Activated naive CD8-positive, alpha-beta T cell treated with anti-CD3 and anti-CD28 coated beads, Interleukin-2, amount 10 ng/mL, durations not matched to agents 7 days and 5 days (primary cell): Measurements from ENCODE around the gene TUBA1B. TPM values are rescaled to one million over a fixed set of nuclear protein-coding genes. Genes with fewer than 3 reads are reported as not detected.

ENCODE experiments used
- ATAC-seq: fragments of 150-1000 bp; cut with Tn5 transposase; one replicate; pipeline ENCODE4 v1.10.0; 2021; ENCODE audit warnings: low read depth, moderate library complexity
- POLR2A ChIA-PET: fragments of 350-600 bp; sonication (Branson Sonifier 250); formaldehyde crosslinking; loops from one replicate; lab custom pipeline; 2021; ENCODE audit warnings: antibody characterized with exemption; lab: Charles Lee
- DNase-seq: peaks from one replicate; pipeline ENCODE4 v3.0.0; 2021
- H3K27ac Mint-ChIP-seq: one replicate; pipeline ENCODE4 v1.8.0; 2022; ENCODE audit warnings: mild to moderate bottlenecking, mixed read lengths
- H3K27me3 Mint-ChIP-seq: one replicate; pipeline ENCODE4 v1.8.0; 2022; ENCODE audit warnings: mild to moderate bottlenecking, moderate library complexity, mixed read lengths
- H3K36me3 Mint-ChIP-seq: one replicate; pipeline ENCODE4 v1.8.0; 2021; ENCODE audit warnings: mild to moderate bottlenecking, mixed read lengths
- H3K4me1 Mint-ChIP-seq: one replicate; pipeline ENCODE4 v1.8.0; 2021; ENCODE audit warnings: mixed read lengths
- H3K4me3 Mint-ChIP-seq: one replicate; pipeline ENCODE4 v1.8.0; 2022; ENCODE audit warnings: mild to moderate bottlenecking, moderate library complexity, mixed read lengths
- H3K9me3 Mint-ChIP-seq: one replicate; pipeline ENCODE4 v1.8.0; 2021; ENCODE audit warnings: mixed read lengths
- total RNA-seq, 2 experiments: library from RNA; stranded (reverse); gene quantifications; one replicate each; pipeline ENCODE4 v1.2.3, GENCODE V29; 2021

Gene TUBA1B
- total RNA-seq, 2 experiments from 2014 or later, result 1,302 to 1,389 TPM

- Mint-ChIP-seq H3K27ac (no peak overlapping the region), H3K9me3 (no peaks in the 10 kb centered on the region), H3K27me3 (peaks cover 57% of the 10 kb centered on the region), H3K4me1 (peaks cover 30% of the 10 kb centered on the region), H3K4me3 (peak overlapping the region; percentile 52), H3K36me3 (peaks cover 10% of the 10 kb centered on the region)
- DNase-seq (no peak), ATAC-seq (no peak)
- POLR2A ChIA-PET, result interaction anchor here (1.1 to 1.9 kb wide), 6 partner anchors 11 to 37 kb away, joined by 3 to 14 read pairs (median 4); partner anchors contain the start of gene TUBA1B
These were observed 37.4 kb downstream of the TUBA1B start for GRCh38 chr12:49093792-49094159.

DNA sequence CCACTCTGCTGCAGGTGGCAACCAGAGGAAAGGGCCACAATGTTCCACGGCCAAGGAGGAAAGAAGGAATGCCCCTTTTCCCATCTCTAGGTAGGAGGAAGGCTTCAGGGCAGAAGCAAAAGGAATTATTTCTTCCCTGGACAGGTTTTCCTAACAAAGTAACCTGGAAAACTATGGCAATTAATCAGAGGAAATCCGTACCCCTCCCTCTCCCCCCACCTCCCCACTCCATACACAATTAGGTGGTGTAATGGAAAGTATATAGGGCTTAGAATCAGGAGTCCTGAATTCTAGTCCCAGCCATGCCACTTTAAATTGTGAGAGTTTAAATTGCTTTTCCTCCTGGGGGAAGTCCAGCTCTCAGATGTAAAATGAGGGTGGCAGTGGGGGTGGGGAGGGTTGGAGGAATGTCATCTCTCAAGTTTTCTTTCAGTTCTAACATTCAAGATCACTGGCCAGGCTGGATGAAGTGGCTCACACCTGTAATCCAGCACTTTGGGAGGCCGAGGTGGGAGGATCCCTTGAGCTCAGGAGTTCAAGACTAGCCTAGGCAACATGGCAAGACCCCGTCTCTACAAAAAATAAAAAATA, 38.3 kb downstream of the TUBA1B start:
- Mint-ChIP-seq H3K4me3 (no peak overlapping the region), H3K27ac (no peak overlapping the region), H3K27me3 (peaks cover 62% of the 10 kb centered on the region), H3K4me1 (peaks cover 35% of the 10 kb centered on the region), H3K9me3 (no peaks in the 10 kb centered on the region), H3K36me3 (peaks cover 10% of the 10 kb centered on the region)
- ATAC-seq (no peak), DNase-seq (no peak)
- POLR2A ChIA-PET, result interaction anchor here (1.1 to 1.2 kb wide), 3 partner anchors 12 to 28 kb away, joined by 3 to 6 read pairs (median 3); no protein-coding TSS in a partner anchor

- H3K9me3 Mint-ChIP-seq, result no peaks in the 10 kb centered on the region
- DNase-seq (peak; percentile 67), ATAC-seq (peak; percentile 23)
- POLR2A ChIA-PET, result interaction anchor here (1.2 to 1.3 kb wide), 3 partner anchors 23 to 39 kb away, joined by 4 to 7 read pairs (median 6); partner anchors contain the start of genes RHEBL1 and TUBA1B
- peaks cover 10% of the 10 kb centered on the region for H3K36me3 Mint-ChIP-seq
- H3K4me3 Mint-ChIP-seq, result peak overlapping the region; percentile 67
- peaks cover 42% of the 10 kb centered on the region for H3K4me1 Mint-ChIP-seq
- H3K27me3 Mint-ChIP-seq, result peaks cover 62% of the 10 kb centered on the region
- H3K27ac Mint-ChIP-seq, result no peak overlapping the region
These were observed 38.9 kb downstream of the TUBA1B start for GRCh38 chr12:49092086-49092815.

DNA sequence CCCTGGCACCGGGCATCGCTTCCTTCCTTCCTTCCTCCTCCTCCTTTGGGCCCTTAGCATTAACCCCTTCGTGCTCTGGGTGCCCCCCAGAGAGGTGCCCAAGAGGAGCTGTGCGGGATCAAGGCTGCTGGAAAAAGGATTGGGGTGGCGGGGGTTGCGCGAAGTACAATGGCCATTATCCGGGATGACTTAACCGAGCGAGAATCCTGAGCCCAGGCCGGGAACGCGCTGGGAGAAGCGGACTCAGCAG, 39.4 kb downstream of the TUBA1B start:
- peaks cover 9% of the 10 kb centered on the region for H3K36me3 Mint-ChIP-seq
- DNase-seq (no peak), ATAC-seq (no peak)
- H3K27me3 Mint-ChIP-seq, result peaks cover 62% of the 10 kb centered on the region
- peak overlapping the region; percentile 67 for H3K4me3 Mint-ChIP-seq
- no peaks in the 10 kb centered on the region for H3K9me3 Mint-ChIP-seq
- peaks cover 47% of the 10 kb centered on the region for H3K4me1 Mint-ChIP-seq
- POLR2A ChIA-PET, result interaction anchor here (1.2 to 1.3 kb wide), 3 partner anchors 22 to 40 kb away, joined by 4 to 7 read pairs (median 6); partner anchors contain the start of genes RHEBL1 and TUBA1B
- H3K27ac Mint-ChIP-seq, result no peak overlapping the region

GRCh38 chr12:49091056-49091835, 39.9 kb downstream of the TUBA1B start:
- Mint-ChIP-seq H3K27ac (no peak overlapping the region), H3K9me3 (no peaks in the 10 kb centered on the region), H3K4me1 (peaks cover 50% of the 10 kb centered on the region), H3K36me3 (peaks cover 6% of the 10 kb centered on the region), H3K27me3 (peaks cover 62% of the 10 kb centered on the region), H3K4me3 (peak overlapping the region; percentile 70)
- DNase-seq, result peak; percentile 45
- no peak for ATAC-seq
- POLR2A ChIA-PET, result interaction anchor here (1.2 to 1.3 kb wide), 3 partner anchors 22 to 40 kb away, joined by 4 to 7 read pairs (median 6); partner anchors contain the start of genes RHEBL1 and TUBA1B

DNA sequence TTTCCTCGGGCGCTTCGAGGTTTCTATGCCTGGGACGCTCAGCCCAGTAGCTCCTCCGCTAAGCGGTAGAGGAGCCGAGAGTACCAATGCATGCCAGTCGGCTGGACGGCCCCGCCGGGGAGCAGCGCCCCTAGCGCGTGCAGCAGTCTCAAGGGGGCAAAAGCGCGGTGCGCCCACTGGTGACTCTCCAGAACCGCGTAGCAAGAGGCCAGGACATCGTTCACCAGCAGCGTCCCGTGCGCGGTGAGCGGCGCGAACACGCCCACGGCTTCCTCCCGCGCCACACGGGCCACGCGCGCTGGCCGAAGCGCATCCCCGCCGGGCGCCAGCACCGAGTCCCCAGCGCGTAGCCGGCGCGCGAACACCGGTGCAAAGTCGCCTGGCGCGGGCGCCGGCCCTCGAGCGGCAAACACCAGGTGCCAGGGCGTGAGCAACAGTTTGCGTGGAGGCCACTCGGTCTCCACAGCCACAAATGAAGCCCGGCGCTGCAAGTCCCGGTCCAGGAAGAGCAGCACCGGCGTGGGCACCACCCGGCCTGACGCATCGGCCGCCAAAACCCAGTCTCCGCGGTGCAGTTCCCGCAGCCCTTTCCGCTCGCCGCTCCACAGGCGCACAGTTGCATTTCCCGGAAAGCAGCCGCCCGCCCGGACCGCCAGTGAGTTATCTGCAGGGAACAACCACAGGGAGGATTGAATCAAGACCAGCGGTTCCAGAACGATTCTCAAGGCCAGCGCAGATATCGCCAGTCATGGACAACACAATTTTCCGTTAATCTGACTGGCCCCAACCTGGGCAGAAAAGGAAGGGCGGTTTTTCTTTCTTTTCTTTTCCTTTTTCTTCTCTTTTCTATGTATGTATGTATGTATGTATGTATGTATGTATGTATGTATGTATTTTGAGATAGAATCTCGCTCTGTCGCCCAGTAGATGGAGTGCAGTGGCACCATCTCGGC, 41.1 kb downstream of the TUBA1B start:
- Mint-ChIP-seq H3K36me3 (peaks cover 2% of the 10 kb centered on the region), H3K9me3 (no peaks in the 10 kb centered on the region), H3K27me3 (peaks cover 57% of the 10 kb centered on the region), H3K27ac (no peak overlapping the region), H3K4me1 (peaks cover 53% of the 10 kb centered on the region), H3K4me3 (peak overlapping the region; percentile 74)
- ATAC-seq, result peak; percentile 19
- POLR2A ChIA-PET, result interaction anchor here (0.8 to 2.1 kb wide), 4 partner anchors 10 to 41 kb away, joined by 3 to 7 read pairs (median 4); partner anchors contain the start of gene TUBA1B
- peak; percentile 68 for DNase-seq

GRCh38 chr12:49088932-49089330, 42.3 kb downstream of the TUBA1B start:
- Mint-ChIP-seq H3K36me3 (no peaks in the 10 kb centered on the region), H3K9me3 (no peaks in the 10 kb centered on the region), H3K27ac (no peak overlapping the region), H3K27me3 (peaks cover 50% of the 10 kb centered on the region), H3K4me1 (peaks cover 55% of the 10 kb centered on the region), H3K4me3 (peak overlapping the region; percentile 15)
- ATAC-seq (no peak), DNase-seq (no peak)
- POLR2A ChIA-PET, result interaction anchor here (0.5 to 3.2 kb wide), 12 partner anchors 9 to 175 kb away, joined by 3 to 30 read pairs (median 4); partner anchors contain the start of genes RHEBL1, TUBA1A, TUBA1B and TUBA1C

DNA sequence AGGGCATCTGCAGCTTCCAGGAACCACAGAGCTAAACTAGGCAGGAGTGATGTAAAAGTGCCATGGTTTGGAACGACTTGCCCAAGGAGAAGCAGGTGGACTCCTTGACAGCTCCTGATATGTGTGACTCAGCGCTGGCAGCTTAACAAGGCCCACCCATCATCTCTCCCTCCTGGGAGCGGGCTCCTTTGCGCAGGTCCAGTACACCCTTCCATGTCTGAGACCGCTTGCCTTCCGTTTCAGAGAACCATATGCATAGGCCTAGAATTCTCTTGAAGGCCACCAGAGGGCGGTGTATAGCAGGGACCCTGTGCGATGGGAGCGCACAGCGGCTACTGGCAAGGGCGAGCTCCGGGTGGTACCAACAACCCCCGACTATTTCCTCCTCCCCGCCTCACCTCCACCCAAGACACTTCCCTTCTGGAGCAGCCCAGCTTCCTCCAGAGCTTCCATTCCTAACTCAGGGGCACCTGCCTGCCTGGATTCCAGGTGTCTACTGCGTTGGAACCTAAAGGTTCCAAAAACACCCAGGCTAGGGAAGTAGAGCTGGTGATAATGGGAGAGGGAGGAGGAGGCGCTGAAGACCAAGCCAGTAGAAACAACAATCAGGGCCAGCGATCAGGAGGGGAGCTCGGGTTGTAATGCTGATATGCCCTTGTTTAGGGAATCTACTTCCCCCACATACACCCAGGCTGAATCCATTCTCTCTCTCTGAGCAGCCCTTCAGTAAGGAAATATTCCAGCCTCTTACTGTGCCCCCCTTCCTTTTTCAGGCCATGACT, 42.9 kb downstream of the TUBA1B start:
- Mint-ChIP-seq H3K4me3 (peak overlapping the region; percentile 46), H3K9me3 (no peaks in the 10 kb centered on the region), H3K27ac (no peak overlapping the region), H3K4me1 (peaks cover 49% of the 10 kb centered on the region), H3K36me3 (no peaks in the 10 kb centered on the region), H3K27me3 (peaks cover 44% of the 10 kb centered on the region)
- POLR2A ChIA-PET, result interaction anchor here (0.5 to 3.2 kb wide), 11 partner anchors 10 to 176 kb away, joined by 3 to 30 read pairs (median 4); partner anchors contain the start of genes RHEBL1, TUBA1A, TUBA1B and TUBA1C
- ATAC-seq, result peak; percentile 86
- peak; percentile 69 for DNase-seq

DNA sequence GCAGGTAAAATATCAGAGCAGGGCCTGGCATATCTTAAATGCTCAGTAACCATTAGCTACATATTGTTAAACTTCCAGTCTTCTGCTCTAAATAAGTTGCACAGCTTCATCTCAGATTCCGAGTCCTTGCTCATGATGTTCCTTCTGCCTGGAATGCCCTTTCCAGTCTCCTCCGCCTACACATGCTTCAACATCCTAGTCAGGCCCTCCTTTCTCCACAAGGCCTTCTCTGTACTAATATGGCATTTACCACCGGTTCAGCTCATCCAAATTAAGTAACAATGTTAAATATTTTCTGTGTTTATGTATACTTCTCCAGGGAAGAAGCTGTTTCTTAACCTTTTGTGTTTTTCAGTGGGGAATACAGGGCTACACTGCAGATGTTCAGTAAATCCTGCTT, 45.1 kb downstream of the TUBA1B start:
- no peak overlapping the region for H3K4me3 Mint-ChIP-seq
- POLR2A ChIA-PET, result interaction anchor here (1.0 to 3.2 kb wide), 5 partner anchors 13 to 66 kb away, joined by 3 to 30 read pairs (median 8); partner anchors contain the start of genes RHEBL1 and TUBA1B
- H3K27ac Mint-ChIP-seq, result no peak overlapping the region
- H3K9me3 Mint-ChIP-seq, result no peaks in the 10 kb centered on the region
- no peaks in the 10 kb centered on the region for H3K36me3 Mint-ChIP-seq
- peaks cover 41% of the 10 kb centered on the region for H3K4me1 Mint-ChIP-seq
- no peak for DNase-seq
- peaks cover 23% of the 10 kb centered on the region for H3K27me3 Mint-ChIP-seq
- no peak for ATAC-seq

DNA sequence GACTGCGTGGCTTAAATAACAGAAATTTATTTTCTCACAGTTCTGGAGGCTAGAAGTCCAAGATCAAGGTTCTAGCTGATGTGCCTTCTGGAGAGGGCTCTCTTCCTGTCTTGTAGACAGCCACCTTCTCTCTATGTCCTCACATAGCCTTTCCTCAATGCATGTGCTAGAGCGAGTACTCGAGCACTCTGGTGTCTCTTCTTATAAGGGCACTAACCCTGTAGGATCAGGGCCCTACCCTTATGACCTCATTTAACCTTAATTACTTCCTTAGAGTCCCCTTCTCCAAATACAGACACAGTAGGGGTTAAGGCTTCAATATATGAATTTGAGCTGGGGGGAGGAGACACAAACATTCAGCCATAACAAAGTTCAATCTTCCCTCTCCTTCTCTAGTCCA, 46.8 kb downstream of the TUBA1B start:
- Mint-ChIP-seq H3K4me3 (no peak overlapping the region), H3K9me3 (no peaks in the 10 kb centered on the region), H3K27me3 (peaks cover 11% of the 10 kb centered on the region), H3K27ac (no peak overlapping the region), H3K4me1 (peaks cover 28% of the 10 kb centered on the region), H3K36me3 (no peaks in the 10 kb centered on the region)
- ATAC-seq, result no peak
- DNase-seq, result no peak
- POLR2A ChIA-PET, result interaction anchor here (1.2 to 1.4 kb wide), 2 partner anchors 46 to 154 kb away, joined by 5 to 8 read pairs; partner anchors contain the start of gene TUBA1B

DNA sequence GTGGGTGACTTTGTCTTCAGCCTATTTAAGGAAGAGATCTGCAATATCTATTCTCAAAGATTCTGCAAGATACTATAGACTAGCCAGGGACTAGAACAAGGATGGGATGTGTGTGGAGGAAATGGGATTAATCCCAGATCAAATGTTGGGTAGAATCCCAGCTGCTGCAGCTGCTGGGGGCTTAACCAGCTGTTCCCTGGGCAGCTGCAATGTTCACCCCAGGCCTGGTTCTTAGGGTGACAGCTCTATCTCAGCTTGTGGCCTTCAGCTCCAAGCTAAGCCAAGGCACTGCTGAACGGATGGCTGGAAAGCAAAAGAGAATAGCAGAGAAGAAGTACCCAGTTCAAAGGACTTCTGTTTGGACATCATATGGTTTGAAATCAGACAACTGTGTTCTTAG, 51.4 kb downstream of the TUBA1B start:
- Mint-ChIP-seq H3K27ac (no peak overlapping the region), H3K4me3 (no peak overlapping the region), H3K27me3 (peaks cover 3% of the 10 kb centered on the region), H3K9me3 (no peaks in the 10 kb centered on the region), H3K4me1 (peaks cover 2% of the 10 kb centered on the region), H3K36me3 (no peaks in the 10 kb centered on the region)
- no peak for ATAC-seq
- DNase-seq, result no peak
- POLR2A ChIA-PET, result interaction anchor here (0.7 kb wide), 1 partner anchor 9 kb away, joined by 3 read pairs; no protein-coding TSS in a partner anchor
